Measurements from ENCODE around the gene CORT.

The CORT gene

DNA sequence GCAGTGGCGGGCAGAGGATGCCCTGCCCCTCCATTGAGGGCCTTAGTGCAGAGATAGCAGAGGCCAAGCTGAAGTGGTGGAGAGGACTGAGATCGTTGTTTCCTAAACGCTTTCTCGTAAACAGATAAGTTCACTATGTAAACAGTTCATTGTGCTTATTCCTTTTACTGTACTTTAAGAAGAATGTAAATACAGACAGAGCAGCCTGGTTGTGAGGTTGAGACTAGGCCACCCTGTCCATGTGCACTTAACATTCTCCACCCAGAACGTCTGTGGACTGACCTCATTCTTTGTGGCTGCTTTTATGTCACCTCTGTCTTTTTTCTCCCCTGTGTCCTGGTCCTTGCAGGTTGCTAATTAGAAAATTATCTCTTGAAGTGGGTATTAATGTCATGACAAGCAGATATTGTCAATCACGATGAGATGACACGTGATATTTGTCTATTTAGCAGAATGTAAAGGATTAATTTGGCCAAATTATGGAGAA, 11.1 kb upstream of the CORT start:
- no peak overlapping the region for H3K4me3 ChIP-seq (ENCODE audit: control insufficient read depth, low read depth, low read length)
- TF ChIP-seq, protein P1, sequence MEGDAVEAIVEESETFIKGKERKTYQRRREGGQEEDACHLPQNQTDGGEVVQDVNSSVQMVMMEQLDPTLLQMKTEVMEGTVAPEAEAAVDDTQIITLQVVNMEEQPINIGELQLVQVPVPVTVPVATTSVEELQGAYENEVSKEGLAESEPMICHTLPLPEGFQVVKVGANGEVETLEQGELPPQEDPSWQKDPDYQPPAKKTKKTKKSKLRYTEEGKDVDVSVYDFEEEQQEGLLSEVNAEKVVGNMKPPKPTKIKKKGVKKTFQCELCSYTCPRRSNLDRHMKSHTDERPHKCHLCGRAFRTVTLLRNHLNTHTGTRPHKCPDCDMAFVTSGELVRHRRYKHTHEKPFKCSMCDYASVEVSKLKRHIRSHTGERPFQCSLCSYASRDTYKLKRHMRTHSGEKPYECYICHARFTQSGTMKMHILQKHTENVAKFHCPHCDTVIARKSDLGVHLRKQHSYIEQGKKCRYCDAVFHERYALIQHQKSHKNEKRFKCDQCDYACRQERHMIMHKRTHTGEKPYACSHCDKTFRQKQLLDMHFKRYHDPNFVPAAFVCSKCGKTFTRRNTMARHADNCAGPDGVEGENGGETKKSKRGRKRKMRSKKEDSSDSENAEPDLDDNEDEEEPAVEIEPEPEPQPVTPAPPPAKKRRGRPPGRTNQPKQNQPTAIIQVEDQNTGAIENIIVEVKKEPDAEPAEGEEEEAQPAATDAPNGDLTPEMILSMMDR (IDR thresholded peaks at IDR 0.05; ENCODE audit: control insufficient read depth, insufficient read depth, low read depth, low read length, missing control alignments): no peak
- no peak for DNase-seq (ENCODE audit: low read depth)

DNA sequence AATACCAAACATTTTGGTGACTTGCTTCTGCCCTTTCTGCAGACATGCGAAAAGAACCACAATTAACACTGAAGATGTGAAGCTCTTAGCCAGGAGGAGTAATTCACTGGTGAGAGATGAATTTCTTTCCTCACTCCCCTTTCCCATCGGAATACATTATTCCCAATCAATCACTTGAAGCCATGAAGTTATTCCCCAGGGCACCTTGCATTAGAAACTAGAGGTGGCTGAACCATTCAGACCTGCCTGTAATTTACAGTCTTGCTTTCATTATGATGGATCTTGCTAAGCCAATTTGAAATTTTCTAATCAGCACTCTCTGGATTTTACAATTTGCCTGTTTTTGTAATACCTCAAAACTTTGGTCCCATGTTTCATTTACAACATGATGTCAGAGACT, 9.5 kb upstream of the CORT start:
- H3K4me3 ChIP-seq (ENCODE audit: control insufficient read depth, low read depth, low read length): no peak overlapping the region
- TF ChIP-seq, protein P1 (IDR thresholded peaks at IDR 0.05; ENCODE audit: control insufficient read depth, insufficient read depth, low read depth, low read length, missing control alignments): no peak
- DNase-seq (ENCODE audit: low read depth): no peak

DNA sequence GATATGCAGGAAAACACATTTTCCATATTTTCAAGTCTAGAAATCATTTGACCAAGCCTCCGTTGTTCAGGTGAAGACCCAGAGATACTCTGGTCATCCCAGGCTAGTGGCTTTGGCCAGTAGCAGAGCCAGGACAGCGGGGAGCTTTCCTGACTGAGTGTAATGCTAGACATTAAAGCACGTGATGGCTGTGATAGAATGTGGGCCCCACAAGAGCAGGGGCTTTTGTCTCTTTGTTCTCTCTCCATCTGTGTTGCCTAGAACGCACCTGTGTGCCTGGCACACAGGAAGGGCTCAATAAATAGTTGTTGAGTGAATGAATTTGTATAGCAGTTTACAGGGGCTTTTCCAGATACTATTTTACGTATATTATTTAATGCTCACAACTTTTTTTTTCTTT, 9.0 kb upstream of the CORT start:
- TF ChIP-seq, protein P1 (IDR thresholded peaks at IDR 0.05; ENCODE audit: control insufficient read depth, insufficient read depth, low read depth, low read length, missing control alignments): no peak
- no peak overlapping the region for H3K4me3 ChIP-seq (ENCODE audit: control insufficient read depth, low read depth, low read length)
- DNase-seq (ENCODE audit: low read depth): no peak

DNA sequence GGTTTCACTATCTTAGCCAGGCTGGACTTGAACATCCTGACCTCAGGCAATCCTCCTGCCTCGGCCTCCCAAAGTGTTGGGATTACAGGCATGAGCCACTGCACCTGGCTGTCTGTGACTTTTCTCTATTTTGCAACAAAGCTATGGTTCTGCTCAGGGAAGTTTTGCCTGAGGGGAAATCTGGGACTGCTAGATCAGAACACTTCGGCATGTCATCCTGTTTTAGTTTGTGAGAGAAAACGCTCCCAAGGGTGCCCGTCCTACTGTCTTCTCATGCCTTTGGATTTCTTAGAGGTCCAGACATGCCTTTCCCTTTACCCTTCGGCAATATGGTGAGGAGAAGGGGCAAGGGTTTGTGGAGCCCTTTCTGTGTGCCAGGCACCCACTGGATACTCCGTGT, 5.6 kb upstream of the CORT start:
- no peak for DNase-seq (ENCODE audit: low read depth)
- no peak overlapping the region for H3K4me3 ChIP-seq (ENCODE audit: control insufficient read depth, low read depth, low read length)
- TF ChIP-seq, protein P1 (IDR thresholded peaks at IDR 0.05; ENCODE audit: control insufficient read depth, insufficient read depth, low read depth, low read length, missing control alignments): no peak

DNA sequence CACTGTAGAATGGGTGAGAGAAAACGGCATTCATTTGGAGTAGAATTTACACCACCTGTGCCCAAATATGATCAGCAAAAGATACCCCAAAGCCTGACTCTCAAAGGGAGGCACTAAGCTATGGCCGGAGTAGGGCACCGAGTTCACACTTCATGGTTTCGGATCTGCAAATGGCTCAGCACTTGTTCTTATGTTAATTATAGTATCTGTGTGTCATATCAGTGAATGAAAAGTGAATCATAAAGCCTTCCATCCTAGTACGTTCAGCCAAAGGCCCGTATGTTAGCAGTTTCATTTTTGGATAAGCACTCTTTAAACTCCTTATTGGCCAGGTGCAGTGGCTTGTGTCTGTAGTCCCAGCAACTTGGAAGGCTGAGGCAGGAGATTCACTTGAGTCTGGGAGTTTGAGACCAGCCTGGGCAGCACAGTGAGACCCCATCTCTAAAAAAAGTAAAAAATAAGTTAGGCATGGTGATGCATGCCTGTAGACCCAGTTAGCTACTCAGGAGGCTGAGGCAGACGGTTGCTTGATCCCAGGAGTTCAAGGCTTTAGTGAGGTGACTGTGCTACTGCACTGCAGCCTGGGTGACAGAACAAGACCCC, 4.9 kb upstream of the CORT start:
- no peak overlapping the region for H3K4me3 ChIP-seq (ENCODE audit: control insufficient read depth, low read depth, low read length)
- TF ChIP-seq, protein P1 (IDR thresholded peaks at IDR 0.05; ENCODE audit: control insufficient read depth, insufficient read depth, low read depth, low read length, missing control alignments): no peak
- DNase-seq (ENCODE audit: low read depth): no peak

DNA sequence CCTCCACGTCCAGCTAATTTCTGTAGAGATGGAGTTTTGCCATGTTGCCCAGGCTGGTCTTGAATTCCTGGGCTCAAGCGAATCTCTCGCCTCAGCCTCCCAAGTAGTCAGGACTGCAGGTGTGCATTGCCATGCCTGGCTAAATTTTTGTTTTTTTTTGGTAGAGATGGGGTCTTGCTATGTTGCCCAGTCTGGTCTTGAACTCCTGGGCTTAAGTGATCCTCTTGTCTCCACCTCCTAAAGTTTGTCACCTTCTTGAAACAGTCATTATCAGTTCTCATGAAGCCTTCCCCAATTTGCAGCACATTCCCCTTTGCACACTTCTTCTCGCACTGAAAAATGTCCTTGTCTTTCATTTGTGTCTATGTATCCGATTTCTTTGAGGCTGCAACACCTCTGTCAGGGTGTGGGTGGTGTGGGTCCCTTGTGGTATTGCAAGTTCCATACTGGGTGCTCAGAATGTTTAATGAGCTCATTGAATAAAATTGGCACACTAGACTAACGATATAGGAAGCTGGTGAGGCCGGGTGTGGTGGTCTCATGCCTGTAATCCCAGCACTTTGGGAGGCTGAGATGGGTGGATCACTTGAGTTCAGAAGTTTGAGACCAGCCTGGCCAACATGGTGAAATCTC, 2.9 kb upstream of the CORT start:
- no peak for DNase-seq (ENCODE audit: low read depth)
- TF ChIP-seq, protein P1 (IDR thresholded peaks at IDR 0.05; ENCODE audit: control insufficient read depth, insufficient read depth, low read depth, low read length, missing control alignments): no peak
- H3K4me3 ChIP-seq (ENCODE audit: control insufficient read depth, low read depth, low read length): no peak overlapping the region
